H9 (cell line): ENCODE measurements around the gene IFT81. TPM values are rescaled to one million over a fixed set of nuclear protein-coding genes. Genes with fewer than 3 reads are reported as not detected.

Experiments
- DNase-seq: peaks from one replicate; pipeline ENCODE4 v3.0.0-alpha.2; 2017
- H2AFZ ChIP-seq: one replicate; pipeline ENCODE4 v1.6.1; 2013; ENCODE audit warnings: mild to moderate bottlenecking, low read length, control low read depth, moderate library complexity
- H2AK5ac ChIP-seq: 2 replicates; pipeline ENCODE4 v1.6.1; 2013; ENCODE audit warnings: low read length, control low read depth, mixed read lengths; ENCODE audit not compliant: insufficient read length
- H2BK120ac ChIP-seq: one replicate; pipeline ENCODE4 v1.6.1; 2013; ENCODE audit warnings: low read depth, mild to moderate bottlenecking, low read length, control low read depth, inconsistent platforms; ENCODE audit not compliant: poor library complexity, severe bottlenecking
- H2BK12ac ChIP-seq: 2 replicates; pipeline ENCODE4 v1.6.1; 2013; ENCODE audit warnings: low read length, control low read depth, mixed read lengths, low read depth; ENCODE audit not compliant: insufficient read length
- H2BK15ac ChIP-seq: 2 replicates; pipeline ENCODE4 v1.6.1; 2013; ENCODE audit warnings: low read depth, low read length, control low read depth
- H2BK20ac ChIP-seq: one replicate; pipeline ENCODE4 v1.6.1; 2013; ENCODE audit warnings: low read depth, mild to moderate bottlenecking, low read length, control low read depth, inconsistent platforms; ENCODE audit not compliant: poor library complexity, severe bottlenecking
- H2BK5ac ChIP-seq: 2 replicates; pipeline ENCODE4 v1.6.1; 2013; ENCODE audit warnings: low read length, control low read depth, mixed read lengths; ENCODE audit not compliant: insufficient read length
- H3K14ac ChIP-seq: 2 replicates; pipeline ENCODE4 v1.6.1; 2013; ENCODE audit warnings: low read length, control low read depth; ENCODE audit not compliant: insufficient read depth
- H3K18ac ChIP-seq: 2 replicates; pipeline ENCODE4 v1.6.1; 2013; ENCODE audit warnings: low read depth, mild to moderate bottlenecking, mixed read lengths, low read length, control low read depth; ENCODE audit not compliant: insufficient read length
- H3K23ac ChIP-seq: 2 replicates; pipeline ENCODE4 v1.6.1; 2013; ENCODE audit warnings: low read length, control low read depth, mixed read lengths, low read depth; ENCODE audit not compliant: insufficient read length
- H3K23me2 ChIP-seq: 2 replicates; pipeline ENCODE4 v1.6.1; 2013; ENCODE audit warnings: low read depth, mild to moderate bottlenecking, mixed read lengths, low read length, control low read depth; ENCODE audit not compliant: insufficient read length, poor library complexity, severe bottlenecking
- H3K27ac ChIP-seq: 2 replicates; pipeline ENCODE4 v1.5.1; 2013; ENCODE audit warnings: low read length, control low read depth, mixed read lengths, low read depth; ENCODE audit not compliant: insufficient read length
- H3K27me3 ChIP-seq: 2 replicates; pipeline ENCODE4 v1.6.1; 2013; ENCODE audit warnings: low read length, control low read depth, inconsistent platforms; ENCODE audit not compliant: insufficient read depth
- H3K4ac ChIP-seq: 2 replicates; pipeline ENCODE4 v1.6.1; 2013; ENCODE audit warnings: low read depth, mild to moderate bottlenecking, control low read depth, inconsistent platforms, low read length, moderate library complexity
- H3K4me1 ChIP-seq: 2 replicates; pipeline ENCODE4 v1.6.1; 2013; ENCODE audit warnings: low read length, control low read depth, inconsistent platforms; ENCODE audit not compliant: insufficient read depth
- H3K4me2 ChIP-seq: 2 replicates; pipeline ENCODE4 v1.6.1; 2013; ENCODE audit warnings: low read length, control low read depth, mixed read lengths; ENCODE audit not compliant: insufficient read length, insufficient read depth
- H3K56ac ChIP-seq: 2 replicates; pipeline ENCODE4 v1.6.1; 2013; ENCODE audit warnings: low read depth, mild to moderate bottlenecking, mixed read lengths, low read length, control low read depth; ENCODE audit not compliant: insufficient read length
- H3K79me1 ChIP-seq: 2 replicates; pipeline ENCODE4 v1.6.1; 2013; ENCODE audit warnings: low read depth, mild to moderate bottlenecking, moderate library complexity, low read length, control low read depth, inconsistent platforms; ENCODE audit not compliant: insufficient read depth, poor library complexity, severe bottlenecking
- H3K79me2 ChIP-seq: 2 replicates; pipeline ENCODE4 v1.6.1; 2013; ENCODE audit warnings: low read length, control low read depth, inconsistent platforms; ENCODE audit not compliant: insufficient read depth
- H3K9ac ChIP-seq: 2 replicates; pipeline ENCODE4 v1.6.1; 2013; ENCODE audit warnings: low read length, control low read depth, mixed read lengths; ENCODE audit not compliant: insufficient read length; ENCODE audit errors: extremely low read depth
- H3K9me3 ChIP-seq: one replicate; pipeline ENCODE4 v1.6.1; 2013; ENCODE audit warnings: low read depth, low read length, inconsistent platforms; ENCODE audit not compliant: control insufficient read depth
- H3T11ph ChIP-seq: one replicate; pipeline ENCODE4 v1.6.1; 2013; ENCODE audit warnings: mild to moderate bottlenecking, low read length, control low read depth, inconsistent platforms
- H4K20me1 ChIP-seq: one replicate; pipeline ENCODE4 v1.6.1; 2013; ENCODE audit not compliant: control insufficient read depth, insufficient read length, insufficient read depth
- H4K5ac ChIP-seq: 2 replicates; pipeline ENCODE4 v1.6.1; 2013; ENCODE audit warnings: low read depth, mild to moderate bottlenecking, mixed read lengths, low read length, control low read depth; ENCODE audit not compliant: insufficient read length
- H4K8ac ChIP-seq: replicated peaks from 2 replicates; pipeline ENCODE4 v1.6.1; 2013; ENCODE audit warnings: low read length, control low read depth, mixed read lengths, low read depth; ENCODE audit not compliant: insufficient read length
- H4K91ac ChIP-seq: 2 replicates; pipeline ENCODE4 v1.6.1; 2013; ENCODE audit warnings: low read depth, mild to moderate bottlenecking, moderate library complexity, mixed read lengths, low read length, control low read depth; ENCODE audit not compliant: insufficient read length
- H3K27ac Mint-ChIP-seq, 3 experiments: 2 replicates in 2 of 3; 3 replicates in 1 of 3; pipeline ENCODE4 v1.8.0; 2020 to 2021; ENCODE audit warnings: mixed read lengths in 3 of 3, mild to moderate bottlenecking in 1 of 3, moderate library complexity in 1 of 3
- H3K27me3 Mint-ChIP-seq: 2 replicates; pipeline ENCODE4 v1.8.0; 2021; ENCODE audit warnings: low read depth, mild to moderate bottlenecking, moderate library complexity, mixed read lengths
- H3K36me3 Mint-ChIP-seq, 3 experiments: 2 replicates in 2 of 3; 3 replicates in 1 of 3; pipeline ENCODE4 v1.8.0; 2020 to 2021; ENCODE audit warnings: low read depth in 3 of 3, mixed read lengths in 3 of 3; ENCODE audit not compliant: insufficient read depth in 1 of 3
- H3K4me1 Mint-ChIP-seq, 2 experiments: 2 replicates each; pipeline ENCODE4 v1.8.0; 2020; ENCODE audit warnings: mixed read lengths in 2 of 2
- H3K4me3 Mint-ChIP-seq, 2 experiments: 2 replicates in 1 of 2; 3 replicates in 1 of 2; pipeline ENCODE4 v1.8.0; 2020 to 2021; ENCODE audit warnings: mild to moderate bottlenecking in 2 of 2, mixed read lengths in 2 of 2, moderate library complexity in 1 of 2
- H3K9me3 Mint-ChIP-seq, 2 experiments: 2 replicates in 1 of 2; 3 replicates in 1 of 2; pipeline ENCODE4 v1.8.0; 2020; ENCODE audit warnings: mild to moderate bottlenecking in 2 of 2, mixed read lengths in 2 of 2, moderate library complexity in 1 of 2
- total RNA-seq: library from RNA; stranded (reverse); gene quantifications from 2 replicates; pipeline ENCODE4 v1.2.1, GENCODE V29; 2021
- TF ChIP-seq, protein P1 (sequence below): fragments of 200-600 bp; sonication (generic); conservative IDR thresholded peaks from 3 replicates; pipeline ENCODE4 v1.8.0; 2021; ENCODE audit warnings: antibody characterized with exemption, mild to moderate bottlenecking

The IFT81 gene
- total RNA-seq, 1 experiment from 2014 or later, result 9.3 TPM

GRCh38 chr12:110170535-110171185 is 46.5 kb downstream of the IFT81 start:
- Histone ChIP-seq H3K4me2 (no peak overlapping the region), H3K18ac (no peak overlapping the region), H3K23ac (no peak overlapping the region), H2BK15ac (no peak overlapping the region), H4K91ac (no peak overlapping the region), H4K5ac (no peak overlapping the region), H3K4me1 (no peaks in the 10 kb centered on the region; the same call in 1 of the 2 replicates), H3K9me3 (no peaks in the 10 kb centered on the region), H4K8ac (no peak overlapping the region), H4K20me1 (no peaks in the 10 kb centered on the region), H3K79me2 (no peaks in the 10 kb centered on the region), H3K27me3 (no peaks in the 10 kb centered on the region), H2BK12ac (no peak overlapping the region), H3T11ph (no peak overlapping the region), H3K4ac (no peak overlapping the region), H3K79me1 (no peaks in the 10 kb centered on the region), H2BK20ac (no peak overlapping the region), H2BK120ac (no peak overlapping the region), H2AFZ (no peak overlapping the region), H2BK5ac (no peak overlapping the region), H3K56ac (no peak overlapping the region), H3K9ac (no peak overlapping the region), H3K27ac (no peak overlapping the region), H3K23me2 (no peaks in the 10 kb centered on the region), H2AK5ac (no peak overlapping the region), H3K14ac (no peak overlapping the region)
- H3K9me3 Mint-ChIP-seq, result peaks cover 10 to 11% of the 10 kb centered on the region in 2 experiments; a peak in 3 of 5 replicates
- H3K36me3 Mint-ChIP-seq, result peaks cover 13 to 34% (median 13%) of the 10 kb centered on the region in 3 experiments; a peak in 6 of 7 replicates
- no peak overlapping the region for H3K4me3 Mint-ChIP-seq
- no peaks in the 10 kb centered on the region for H3K27me3 Mint-ChIP-seq
- DNase-seq, result no peak
- no peak overlapping the region for H3K27ac Mint-ChIP-seq
- H3K4me1 Mint-ChIP-seq, result peaks cover 4% of the 10 kb centered on the region in 2 experiments
- TF ChIP-seq, protein P1, sequence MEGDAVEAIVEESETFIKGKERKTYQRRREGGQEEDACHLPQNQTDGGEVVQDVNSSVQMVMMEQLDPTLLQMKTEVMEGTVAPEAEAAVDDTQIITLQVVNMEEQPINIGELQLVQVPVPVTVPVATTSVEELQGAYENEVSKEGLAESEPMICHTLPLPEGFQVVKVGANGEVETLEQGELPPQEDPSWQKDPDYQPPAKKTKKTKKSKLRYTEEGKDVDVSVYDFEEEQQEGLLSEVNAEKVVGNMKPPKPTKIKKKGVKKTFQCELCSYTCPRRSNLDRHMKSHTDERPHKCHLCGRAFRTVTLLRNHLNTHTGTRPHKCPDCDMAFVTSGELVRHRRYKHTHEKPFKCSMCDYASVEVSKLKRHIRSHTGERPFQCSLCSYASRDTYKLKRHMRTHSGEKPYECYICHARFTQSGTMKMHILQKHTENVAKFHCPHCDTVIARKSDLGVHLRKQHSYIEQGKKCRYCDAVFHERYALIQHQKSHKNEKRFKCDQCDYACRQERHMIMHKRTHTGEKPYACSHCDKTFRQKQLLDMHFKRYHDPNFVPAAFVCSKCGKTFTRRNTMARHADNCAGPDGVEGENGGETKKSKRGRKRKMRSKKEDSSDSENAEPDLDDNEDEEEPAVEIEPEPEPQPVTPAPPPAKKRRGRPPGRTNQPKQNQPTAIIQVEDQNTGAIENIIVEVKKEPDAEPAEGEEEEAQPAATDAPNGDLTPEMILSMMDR, result no peak
